Measurements from ENCODE around the gene SLC25A26.

DNA sequence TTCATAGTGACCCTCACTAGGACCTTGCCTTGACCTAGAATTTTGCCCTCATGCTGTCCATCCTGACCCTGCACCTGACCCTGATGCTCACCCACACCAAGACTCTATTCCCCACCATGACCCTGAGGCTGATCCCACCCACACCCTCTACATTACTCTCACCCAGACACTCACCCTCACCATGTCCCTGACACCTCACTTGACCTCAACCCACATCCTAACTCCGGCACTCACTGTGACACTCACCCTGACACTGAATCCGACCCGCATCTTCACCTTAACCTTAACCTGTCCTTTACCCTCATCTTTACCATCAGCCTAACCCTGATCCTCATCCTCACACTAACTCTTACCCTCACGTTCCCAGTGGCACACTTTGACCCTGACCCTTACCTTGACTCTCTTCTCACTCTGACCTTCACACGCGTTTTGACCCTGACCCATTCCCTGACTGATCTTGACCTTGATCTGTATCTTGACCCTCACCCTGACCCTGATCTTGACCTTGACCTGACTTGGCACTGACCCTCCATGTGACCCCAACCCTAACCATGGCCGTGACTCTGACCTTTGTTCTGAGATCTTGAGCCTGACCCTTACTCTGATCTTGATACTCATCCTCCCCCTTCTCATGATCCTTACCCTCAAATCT is 22.2 kb upstream of the SLC25A26 start:
- no peak for TF ChIP-seq POLR2A (IDR thresholded peaks at IDR 0.05)
- TF ChIP-seq, protein P1, sequence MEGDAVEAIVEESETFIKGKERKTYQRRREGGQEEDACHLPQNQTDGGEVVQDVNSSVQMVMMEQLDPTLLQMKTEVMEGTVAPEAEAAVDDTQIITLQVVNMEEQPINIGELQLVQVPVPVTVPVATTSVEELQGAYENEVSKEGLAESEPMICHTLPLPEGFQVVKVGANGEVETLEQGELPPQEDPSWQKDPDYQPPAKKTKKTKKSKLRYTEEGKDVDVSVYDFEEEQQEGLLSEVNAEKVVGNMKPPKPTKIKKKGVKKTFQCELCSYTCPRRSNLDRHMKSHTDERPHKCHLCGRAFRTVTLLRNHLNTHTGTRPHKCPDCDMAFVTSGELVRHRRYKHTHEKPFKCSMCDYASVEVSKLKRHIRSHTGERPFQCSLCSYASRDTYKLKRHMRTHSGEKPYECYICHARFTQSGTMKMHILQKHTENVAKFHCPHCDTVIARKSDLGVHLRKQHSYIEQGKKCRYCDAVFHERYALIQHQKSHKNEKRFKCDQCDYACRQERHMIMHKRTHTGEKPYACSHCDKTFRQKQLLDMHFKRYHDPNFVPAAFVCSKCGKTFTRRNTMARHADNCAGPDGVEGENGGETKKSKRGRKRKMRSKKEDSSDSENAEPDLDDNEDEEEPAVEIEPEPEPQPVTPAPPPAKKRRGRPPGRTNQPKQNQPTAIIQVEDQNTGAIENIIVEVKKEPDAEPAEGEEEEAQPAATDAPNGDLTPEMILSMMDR (IDR thresholded peaks at IDR 0.05): no peak
